IPS-20b (cell line): ENCODE measurements around the gene KIF23.

ENCODE experiments used
- H3K27ac ChIP-seq: one replicate; pipeline ENCODE4 v1.5.1; 2013; ENCODE audit warnings: low read length
- H3K27me3 ChIP-seq: 2 replicates; pipeline ENCODE4 v1.6.1; 2013; ENCODE audit warnings: mild to moderate bottlenecking, low read length, inconsistent platforms; ENCODE audit not compliant: insufficient read depth
- H3K36me3 ChIP-seq: 2 replicates; pipeline ENCODE4 v1.6.1; 2013; ENCODE audit warnings: low read depth, mild to moderate bottlenecking, inconsistent platforms, low read length, moderate library complexity; ENCODE audit not compliant: insufficient read depth
- H3K4me1 ChIP-seq: 2 replicates; pipeline ENCODE4 v1.6.1; 2013; ENCODE audit warnings: mild to moderate bottlenecking, control low read depth, inconsistent platforms, low read length, moderate library complexity; ENCODE audit not compliant: insufficient read depth
- H3K4me3 ChIP-seq: 2 replicates; pipeline ENCODE4 v1.5.1; 2013; ENCODE audit warnings: mild to moderate bottlenecking, low read length, inconsistent platforms
- H3K9ac ChIP-seq: 2 replicates; pipeline ENCODE4 v1.6.1; 2013; ENCODE audit warnings: low read depth, mild to moderate bottlenecking, inconsistent platforms, low read length, moderate library complexity
- H3K9me3 ChIP-seq: 2 replicates; pipeline ENCODE4 v1.6.1; 2013; ENCODE audit warnings: mild to moderate bottlenecking, low read depth, low read length, inconsistent platforms; ENCODE audit not compliant: insufficient read depth

KIF23 gene

DNA sequence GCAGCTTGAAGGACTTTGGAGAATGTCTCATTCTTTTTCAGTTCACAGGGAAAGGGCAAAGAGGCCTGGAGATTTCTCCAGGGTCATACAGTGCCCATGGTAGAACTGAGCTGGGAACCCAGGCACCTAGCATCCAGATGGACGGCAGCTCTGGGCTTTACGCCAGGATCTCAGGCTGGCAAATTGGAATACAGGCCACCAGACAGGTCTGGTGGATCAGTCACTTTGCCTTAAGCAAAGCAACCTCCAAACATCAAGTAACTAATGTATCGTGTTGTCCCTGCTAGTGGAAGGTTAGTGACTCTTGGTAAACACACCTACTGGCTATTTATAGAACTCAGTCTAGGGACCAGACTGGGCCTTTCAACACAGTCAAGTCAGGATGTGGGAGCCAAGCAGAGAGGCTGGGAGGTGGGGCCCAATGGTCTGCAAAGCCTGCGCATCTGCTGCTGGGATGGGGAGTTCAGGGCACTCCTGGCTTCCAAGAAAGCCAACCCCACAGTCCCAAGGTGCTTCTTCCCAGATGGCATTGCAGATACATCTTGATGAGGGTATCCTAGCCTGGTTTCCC is 68.6 kb downstream of the KIF23 start:
- Histone ChIP-seq H3K27ac (no peak overlapping the region), H3K9me3 (peaks cover 12% of the 10 kb centered on the region; the same call in 1 of the 2 replicates), H3K9ac (no peak overlapping the region)

GRCh38 chr15:69484837-69485236 is 70.7 kb downstream of the KIF23 start:
- Histone ChIP-seq H3K27ac (no peak overlapping the region), H3K36me3 (no peaks in the 10 kb centered on the region), H3K9ac (no peak overlapping the region), H3K4me1 (no peaks in the 10 kb centered on the region), H3K4me3 (no peak overlapping the region), H3K27me3 (no peaks in the 10 kb centered on the region), H3K9me3 (peaks cover 10% of the 10 kb centered on the region; the same call in 1 of the 2 replicates)

More for the DNA sequence above, 68.6 kb downstream of the KIF23 start:
- Histone ChIP-seq H3K4me3 (no peak overlapping the region), H3K36me3 (no peaks in the 10 kb centered on the region), H3K4me1 (no peaks in the 10 kb centered on the region), H3K27me3 (no peaks in the 10 kb centered on the region)

- Histone ChIP-seq H3K36me3 (no peaks in the 10 kb centered on the region), H3K4me3 (no peak overlapping the region), H3K27me3 (no peaks in the 10 kb centered on the region), H3K9me3 (peaks cover 10% of the 10 kb centered on the region; the same call in 1 of the 2 replicates), H3K9ac (no peak overlapping the region), H3K27ac (no peak overlapping the region), H3K4me1 (no peaks in the 10 kb centered on the region)
These were observed 72.4 kb downstream of the KIF23 start for GRCh38 chr15:69486481-69487110.

DNA sequence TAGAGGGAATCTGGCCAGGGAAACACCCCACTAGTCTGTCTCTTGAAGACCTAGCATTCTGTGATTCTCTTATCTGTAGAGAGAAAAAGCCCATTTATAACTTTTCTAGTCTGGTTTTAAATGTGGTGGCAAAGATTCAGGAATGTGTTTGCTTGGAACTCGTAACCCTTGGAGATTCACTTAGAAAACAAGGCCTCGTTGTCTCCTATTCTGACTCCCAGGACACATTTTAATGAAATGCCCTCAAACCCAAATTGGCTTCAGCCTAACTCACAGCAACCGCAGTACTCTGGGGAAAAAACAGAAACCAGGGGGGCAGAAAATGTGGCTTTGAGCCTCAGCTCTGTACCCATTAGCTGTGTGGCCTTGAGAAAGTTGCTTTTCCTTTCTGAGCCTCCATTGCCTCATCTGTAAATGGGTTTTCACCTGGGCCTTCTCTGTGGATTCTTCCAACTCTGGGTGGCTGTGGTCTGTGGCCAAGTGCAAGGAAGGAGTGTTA is 75.0 kb downstream of the KIF23 start:
- no peaks in the 10 kb centered on the region for H3K4me1 ChIP-seq
- no peak overlapping the region for H3K9ac ChIP-seq
- H3K27ac ChIP-seq, result no peak overlapping the region
- no peak overlapping the region for H3K4me3 ChIP-seq
- H3K9me3 ChIP-seq, result peaks cover 12% of the 10 kb centered on the region; the same call in 1 of the 2 replicates
- no peaks in the 10 kb centered on the region for H3K36me3 ChIP-seq
- H3K27me3 ChIP-seq, result no peaks in the 10 kb centered on the region

- H3K9ac ChIP-seq, result no peak overlapping the region
- no peak overlapping the region for H3K27ac ChIP-seq
- H3K9me3 ChIP-seq, result peaks cover 9% of the 10 kb centered on the region; the same call in 1 of the 2 replicates
- H3K36me3 ChIP-seq, result no peaks in the 10 kb centered on the region
- H3K4me1 ChIP-seq, result no peaks in the 10 kb centered on the region
- H3K4me3 ChIP-seq, result no peak overlapping the region
- H3K27me3 ChIP-seq, result no peaks in the 10 kb centered on the region
These were observed 76.3 kb downstream of the KIF23 start for GRCh38 chr15:69490356-69491037.

DNA sequence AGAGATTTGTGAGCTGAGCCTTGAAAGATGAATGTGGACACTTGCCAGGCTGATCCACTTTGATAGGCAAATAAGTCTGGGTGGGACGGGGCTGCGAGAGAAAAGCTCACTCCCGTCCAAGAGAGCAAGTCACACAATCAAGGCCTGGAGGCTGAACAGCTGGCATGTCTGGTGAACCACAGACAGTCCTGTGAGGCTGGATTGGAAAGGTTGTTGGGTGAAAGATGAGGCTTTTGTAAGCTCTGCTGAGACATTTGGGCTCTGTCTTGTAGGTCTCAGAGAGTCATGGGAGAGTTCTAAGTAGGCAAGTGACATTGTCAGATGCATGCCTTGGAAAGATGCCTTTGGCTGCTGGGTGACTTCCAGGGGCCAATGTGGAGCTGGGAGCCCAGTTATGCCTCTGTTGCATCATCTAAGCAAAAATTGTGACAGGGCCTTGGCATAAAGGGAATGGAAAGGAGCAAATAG is 76.9 kb downstream of the KIF23 start:
- no peaks in the 10 kb centered on the region for H3K4me1 ChIP-seq
- H3K36me3 ChIP-seq, result no peaks in the 10 kb centered on the region
- no peak overlapping the region for H3K9ac ChIP-seq
- H3K27me3 ChIP-seq, result no peaks in the 10 kb centered on the region
- no peak overlapping the region for H3K4me3 ChIP-seq
- H3K27ac ChIP-seq, result no peak overlapping the region
- peaks cover 4% of the 10 kb centered on the region; the same call in 1 of the 2 replicates for H3K9me3 ChIP-seq

GRCh38 chr15:69493406-69493805 is 79.3 kb downstream of the KIF23 start:
- H3K4me1 ChIP-seq, result no peaks in the 10 kb centered on the region
- H3K27ac ChIP-seq, result no peak overlapping the region
- no peaks in the 10 kb centered on the region for H3K36me3 ChIP-seq
- no peaks in the 10 kb centered on the region for H3K27me3 ChIP-seq
- no peak overlapping the region for H3K4me3 ChIP-seq
- H3K9ac ChIP-seq, result no peak overlapping the region
- H3K9me3 ChIP-seq, result peaks cover 4% of the 10 kb centered on the region; the same call in 1 of the 2 replicates

DNA sequence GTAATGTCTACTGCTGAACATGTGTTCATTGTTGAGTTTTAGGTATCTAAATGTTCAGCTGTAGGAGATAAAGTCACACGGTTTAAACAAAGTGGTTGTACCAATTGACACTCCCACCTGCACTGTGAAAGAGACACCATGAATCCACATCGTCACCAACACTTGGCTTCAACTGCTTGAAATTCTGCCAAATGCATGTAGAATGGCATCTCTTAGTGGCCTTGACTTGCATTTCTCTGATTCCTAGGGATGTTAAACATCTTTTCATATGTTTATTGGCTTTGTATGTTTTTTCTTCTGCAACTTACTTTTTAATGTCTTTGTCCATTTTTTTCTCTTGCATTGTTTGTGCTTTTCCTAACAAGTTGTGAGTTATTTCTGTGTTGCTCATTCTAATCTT is 81.9 kb downstream of the KIF23 start:
- Histone ChIP-seq H3K36me3 (no peaks in the 10 kb centered on the region), H3K9me3 (peaks cover 4% of the 10 kb centered on the region; the same call in 1 of the 2 replicates), H3K4me3 (no peak overlapping the region), H3K4me1 (no peaks in the 10 kb centered on the region), H3K9ac (no peak overlapping the region), H3K27ac (no peak overlapping the region), H3K27me3 (no peaks in the 10 kb centered on the region)

DNA sequence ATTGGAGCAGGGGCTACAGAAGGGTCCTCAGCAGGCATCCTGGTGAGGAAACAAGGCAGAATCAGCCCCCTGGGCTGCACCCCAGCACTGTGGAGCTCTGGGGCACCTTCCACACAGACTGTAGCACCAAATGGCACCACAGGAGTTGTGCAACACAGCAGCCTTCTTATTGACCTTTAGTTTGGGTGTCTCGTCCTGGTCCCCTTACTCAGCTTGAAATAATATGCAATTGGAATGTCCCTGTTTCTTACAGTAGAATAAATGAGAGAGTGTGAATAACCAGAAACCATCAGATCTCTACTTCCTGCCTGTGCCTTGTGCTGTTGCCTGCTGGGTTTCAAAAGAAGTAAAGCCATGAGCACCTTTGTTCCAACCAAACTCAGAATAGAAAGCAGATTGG is 82.9 kb downstream of the KIF23 start:
- Histone ChIP-seq H3K4me3 (no peak overlapping the region), H3K36me3 (no peaks in the 10 kb centered on the region), H3K9ac (no peak overlapping the region), H3K27me3 (no peaks in the 10 kb centered on the region), H3K27ac (no peak overlapping the region), H3K4me1 (no peaks in the 10 kb centered on the region), H3K9me3 (no peaks in the 10 kb centered on the region)

- no peak overlapping the region for H3K27ac ChIP-seq
- no peaks in the 10 kb centered on the region for H3K36me3 ChIP-seq
- no peaks in the 10 kb centered on the region for H3K4me1 ChIP-seq
- H3K9ac ChIP-seq, result no peak overlapping the region
- H3K9me3 ChIP-seq, result no peaks in the 10 kb centered on the region
- no peaks in the 10 kb centered on the region for H3K27me3 ChIP-seq
- no peak overlapping the region for H3K4me3 ChIP-seq
These were observed 83.5 kb downstream of the KIF23 start for GRCh38 chr15:69497667-69498066.
